NCI-H2107 treated with DMSO at 0.1 percent for 48 hours (cell line): Measurements from ENCODE around the gene RBBP9.
"Not testable (repeated sequence)": the region's sequence is repeated elsewhere in the genome, so short reads cannot be mapped to it uniquely, and the experiment has no call there.

ENCODE experiments used
- DNase-seq: peaks from one replicate; lab custom pipeline; 2025; ENCODE audit not compliant: unreplicated experiment; lab: John Stamatoyannopoulos, UW

RBBP9 gene

GRCh38 chr20:18496740-18497592, at the start of gene RBBP9:
Gene RBBP9 (minus strand): TSS chr20:18497225. CDS start chr20:18497167, 58 bp downstream.
- DNase-seq = peak; percentile 33

- DNase-seq = no peak
These were observed 48.5 kb upstream of the RBBP9 start for GRCh38 chr20:18545566-18545965.

GRCh38 chr20:18543932-18544331, 46.9 kb upstream of the RBBP9 start:
- DNase-seq = peak; percentile 1

GRCh38 chr20:18543216-18543615, 46.2 kb upstream of the RBBP9 start:
- DNase-seq = no peak

- DNase-seq = no peak
These were observed 44.7 kb upstream of the RBBP9 start for GRCh38 chr20:18541741-18542140.

GRCh38 chr20:18537651-18538050, 40.6 kb upstream of the RBBP9 start:
- no peak for DNase-seq

GRCh38 chr20:18533978-18534644, 37.1 kb upstream of the RBBP9 start:
- no peak for DNase-seq

- DNase-seq = no peak
These were observed 36.5 kb upstream of the RBBP9 start for GRCh38 chr20:18533491-18533890.

- DNase-seq = no peak
These were observed 35.6 kb upstream of the RBBP9 start for GRCh38 chr20:18532626-18533025.

- DNase-seq = no peak
These were observed 32.0 kb upstream of the RBBP9 start for GRCh38 chr20:18529041-18529440.

- no peak for DNase-seq
These were observed 30.8 kb upstream of the RBBP9 start for GRCh38 chr20:18527836-18528235.

GRCh38 chr20:18527339-18527738, 30.3 kb upstream of the RBBP9 start:
- no peak for DNase-seq

- not testable (repeated sequence) for DNase-seq
These were observed 29.7 kb upstream of the RBBP9 start for GRCh38 chr20:18526761-18527160.

- no peak for DNase-seq
These were observed 27.6 kb upstream of the RBBP9 start for GRCh38 chr20:18524646-18525045.

- DNase-seq = no peak
These were observed 26.0 kb upstream of the RBBP9 start for GRCh38 chr20:18523066-18523465.

- DNase-seq = not testable (repeated sequence)
These were observed 25.0 kb upstream of the RBBP9 start for GRCh38 chr20:18522066-18522465.

- DNase-seq = no peak
These were observed 18.9 kb upstream of the RBBP9 start for GRCh38 chr20:18515973-18516372.

- no peak for DNase-seq
These were observed 17.1 kb upstream of the RBBP9 start for GRCh38 chr20:18514127-18514526.

- no peak for DNase-seq
These were observed 16.2 kb upstream of the RBBP9 start for GRCh38 chr20:18513208-18513607.

GRCh38 chr20:18511571-18511970, 14.5 kb upstream of the RBBP9 start:
- no peak for DNase-seq

GRCh38 chr20:18507218-18508191, 10.5 kb upstream of the RBBP9 start, which contains the start of gene SEC23B:
Gene SEC23B (plus strand): TSS chr20:18507940. CDS start chr20:18510836, 2,896 bp downstream.
- DNase-seq = peak; percentile 90
